AG04450 (cell line): ENCODE measurements around the gene ARL5C. TPM values are rescaled to one million over a fixed set of nuclear protein-coding genes. Genes with fewer than 3 reads are reported as not detected.

Source experiments
- CTCF ChIA-PET: fragments of 300-600, 350-600 bp; formaldehyde crosslinking; extraction: SDS; loops from one replicate; lab custom pipeline; 2022; ENCODE audit warnings: antibody characterized with exemption, inconsistent platforms; lab: Charles Lee
- POLR2A ChIA-PET: fragments of 350-600 bp; formaldehyde crosslinking; extraction: SDS; loops from one replicate; lab custom pipeline; 2021; ENCODE audit warnings: antibody characterized with exemption, inconsistent platforms; lab: Yijun Ruan, JAX
- DNase-seq: peaks from one replicate; pipeline ENCODE4 v3.0.0-alpha.2; 2011; ENCODE audit warnings: low read depth, low spot score
- H3K27ac ChIP-seq: one replicate; pipeline ENCODE4 v1.5.1; 2012; ENCODE audit warnings: low read depth, low read length, control low read depth
- H3K27me3 ChIP-seq: one replicate; pipeline ENCODE4 v1.6.0; 2012; ENCODE audit warnings: low read length; ENCODE audit not compliant: control insufficient read depth, insufficient read depth
- H3K4me3 ChIP-seq: 2 replicates; pipeline ENCODE4 v1.5.1; 2011; ENCODE audit warnings: mild to moderate bottlenecking, low read depth, low read length, control low read depth
- H3K9me3 ChIP-seq: 2 replicates; pipeline ENCODE4 v1.5.1; 2012; ENCODE audit warnings: low read length; ENCODE audit not compliant: control insufficient read depth, insufficient read depth
- polyA plus RNA-seq: library from polyadenylated mRNA; depleted of rRNA; stranded (reverse); fragments of >200 nt; gene quantifications from 2 replicates; pipeline ENCODE4 v1.2.3, GENCODE V29; 2011
- TF ChIP-seq, protein P1 (sequence below): IDR thresholded peaks from 2 replicates; pipeline ENCODE4 v1.5.1; 2011; ENCODE audit warnings: low read depth, low read length, control low read depth, inconsistent platforms

ARL5C gene
- polyA plus RNA-seq, 1 experiment, result not detected

DNA sequence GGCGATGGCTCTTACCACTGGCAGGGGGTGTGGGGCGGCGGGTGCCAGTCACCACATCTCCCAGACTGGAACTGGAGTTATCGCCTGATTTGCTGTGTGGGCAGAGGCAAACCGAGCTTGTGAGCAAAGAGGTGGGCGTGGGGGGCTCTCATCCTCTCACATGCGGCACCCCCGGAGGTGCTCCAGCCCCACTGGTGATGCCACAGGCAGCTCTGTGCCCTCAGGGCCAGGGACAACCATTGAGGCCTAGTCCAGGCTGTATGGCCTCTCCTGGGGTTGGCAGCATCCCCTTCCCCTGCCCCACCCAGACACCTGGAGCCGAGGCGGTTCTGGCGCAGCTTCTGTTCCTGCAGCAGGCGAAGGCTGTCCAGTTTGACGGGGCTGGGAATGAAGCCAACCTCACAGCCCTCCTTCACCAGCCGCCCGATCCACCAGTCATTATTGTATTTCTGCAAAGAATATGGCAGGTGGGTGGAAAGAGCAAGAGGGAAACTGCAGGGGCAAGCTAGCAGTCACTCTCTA is 20.6 kb upstream of the ARL5C start:
- no peaks in the 10 kb centered on the region for H3K9me3 ChIP-seq
- no peak for DNase-seq
- ChIA-PET CTCF (interaction anchor here (0.9 to 2.0 kb wide), 3 partner anchors 8 to 22 kb away, joined by 3 to 11 read pairs (median 5); no protein-coding TSS in a partner anchor), POLR2A (no interaction called here)
- TF ChIP-seq, protein P1, sequence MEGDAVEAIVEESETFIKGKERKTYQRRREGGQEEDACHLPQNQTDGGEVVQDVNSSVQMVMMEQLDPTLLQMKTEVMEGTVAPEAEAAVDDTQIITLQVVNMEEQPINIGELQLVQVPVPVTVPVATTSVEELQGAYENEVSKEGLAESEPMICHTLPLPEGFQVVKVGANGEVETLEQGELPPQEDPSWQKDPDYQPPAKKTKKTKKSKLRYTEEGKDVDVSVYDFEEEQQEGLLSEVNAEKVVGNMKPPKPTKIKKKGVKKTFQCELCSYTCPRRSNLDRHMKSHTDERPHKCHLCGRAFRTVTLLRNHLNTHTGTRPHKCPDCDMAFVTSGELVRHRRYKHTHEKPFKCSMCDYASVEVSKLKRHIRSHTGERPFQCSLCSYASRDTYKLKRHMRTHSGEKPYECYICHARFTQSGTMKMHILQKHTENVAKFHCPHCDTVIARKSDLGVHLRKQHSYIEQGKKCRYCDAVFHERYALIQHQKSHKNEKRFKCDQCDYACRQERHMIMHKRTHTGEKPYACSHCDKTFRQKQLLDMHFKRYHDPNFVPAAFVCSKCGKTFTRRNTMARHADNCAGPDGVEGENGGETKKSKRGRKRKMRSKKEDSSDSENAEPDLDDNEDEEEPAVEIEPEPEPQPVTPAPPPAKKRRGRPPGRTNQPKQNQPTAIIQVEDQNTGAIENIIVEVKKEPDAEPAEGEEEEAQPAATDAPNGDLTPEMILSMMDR, result no peak
- no peaks in the 10 kb centered on the region for H3K27me3 ChIP-seq
- no peak overlapping the region for H3K27ac ChIP-seq
- H3K4me3 ChIP-seq, result no peak overlapping the region

DNA sequence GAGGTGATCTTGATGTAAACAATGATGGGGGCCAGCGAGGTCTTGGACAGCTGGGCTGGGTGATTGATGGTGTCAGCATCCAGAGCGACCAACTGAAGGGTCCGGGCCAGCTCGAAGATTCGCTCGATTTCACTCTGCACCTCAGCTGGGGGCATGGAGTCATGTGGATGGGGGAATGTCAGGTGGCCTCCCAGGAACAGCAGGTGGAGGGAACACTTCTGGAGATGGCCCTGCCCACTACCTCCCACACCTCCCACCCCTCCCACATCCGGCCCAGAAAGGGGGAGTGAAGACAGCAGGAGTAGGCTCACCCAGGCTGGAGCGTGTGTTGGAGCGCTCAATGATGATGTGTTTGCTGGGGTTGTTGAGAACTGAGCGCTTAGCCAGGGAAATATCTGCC is 17.8 kb upstream of the ARL5C start:
- ChIA-PET CTCF (interaction anchor here (0.6 to 1.8 kb wide), 3 partner anchors 9 to 674 kb away, joined by 4 to 8 read pairs (median 5); no protein-coding TSS in a partner anchor), POLR2A (no interaction called here)
- TF ChIP-seq, protein P1, result no peak
- no peaks in the 10 kb centered on the region for H3K9me3 ChIP-seq
- no peak overlapping the region for H3K4me3 ChIP-seq
- no peak overlapping the region for H3K27ac ChIP-seq
- DNase-seq, result no peak
- no peaks in the 10 kb centered on the region for H3K27me3 ChIP-seq

DNA sequence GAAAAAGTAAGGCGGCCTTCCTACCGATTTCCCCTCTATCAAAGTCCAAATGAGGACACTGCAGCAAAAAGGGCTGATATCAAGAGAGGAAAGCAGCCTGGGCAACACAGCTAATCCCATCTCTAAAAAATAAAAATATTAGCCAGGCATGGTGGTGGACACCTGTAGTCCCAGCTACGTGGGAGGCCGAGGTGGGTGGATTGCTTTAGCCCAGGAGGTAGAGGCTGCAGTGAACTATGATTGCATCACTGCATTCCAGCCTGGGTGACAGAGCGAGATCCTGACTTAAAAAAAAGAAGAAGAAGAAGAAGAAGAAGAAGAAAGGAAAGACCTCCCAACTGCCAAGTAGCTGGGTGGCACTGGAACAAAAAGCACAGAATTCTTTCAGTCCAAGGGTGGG is 17.1 kb upstream of the ARL5C start:
- no peaks in the 10 kb centered on the region for H3K9me3 ChIP-seq
- H3K27me3 ChIP-seq, result no peaks in the 10 kb centered on the region
- H3K27ac ChIP-seq, result no peak overlapping the region
- DNase-seq, result no peak
- no peak overlapping the region for H3K4me3 ChIP-seq
- ChIA-PET POLR2A (no interaction called here), CTCF (interaction anchor here (1.7 to 1.8 kb wide), 3 partner anchors 8 to 200 kb away, joined by 4 to 8 read pairs (median 4); no protein-coding TSS in a partner anchor)
- TF ChIP-seq, protein P1, result no peak

DNA sequence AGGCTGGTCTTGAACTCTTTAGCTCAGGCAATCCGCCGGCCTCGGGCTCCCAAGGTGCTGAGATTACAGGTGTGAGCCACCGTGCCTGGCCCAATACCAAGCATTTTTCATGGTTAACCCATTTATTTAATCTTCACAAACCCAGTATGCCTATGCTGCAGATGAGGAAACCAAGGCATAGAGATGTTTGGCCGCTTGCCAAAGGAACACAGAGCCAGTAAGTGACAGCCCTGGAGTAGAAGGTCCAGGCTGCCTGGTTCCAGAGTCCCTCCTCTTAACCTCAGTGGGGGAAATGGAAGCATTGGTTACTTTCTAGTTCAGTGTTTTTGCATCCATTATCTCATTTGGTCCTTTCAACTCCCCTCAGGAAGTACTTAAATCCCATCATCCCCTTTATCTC is 15.3 kb upstream of the ARL5C start:
- ChIA-PET CTCF (interaction anchor here (0.7 kb wide), 1 partner anchor 505 kb away, joined by 6 read pairs; no protein-coding TSS in a partner anchor), POLR2A (interaction anchor here (0.6 kb wide), 1 partner anchor 19 kb away, joined by 4 read pairs; the partner anchor contains the start of gene RPL19)
- DNase-seq, result no peak
- TF ChIP-seq, protein P1, result no peak
- no peak overlapping the region for H3K4me3 ChIP-seq
- H3K27ac ChIP-seq, result no peak overlapping the region
- H3K27me3 ChIP-seq, result no peaks in the 10 kb centered on the region
- H3K9me3 ChIP-seq, result no peaks in the 10 kb centered on the region; the same call in 1 of the 2 replicates

DNA sequence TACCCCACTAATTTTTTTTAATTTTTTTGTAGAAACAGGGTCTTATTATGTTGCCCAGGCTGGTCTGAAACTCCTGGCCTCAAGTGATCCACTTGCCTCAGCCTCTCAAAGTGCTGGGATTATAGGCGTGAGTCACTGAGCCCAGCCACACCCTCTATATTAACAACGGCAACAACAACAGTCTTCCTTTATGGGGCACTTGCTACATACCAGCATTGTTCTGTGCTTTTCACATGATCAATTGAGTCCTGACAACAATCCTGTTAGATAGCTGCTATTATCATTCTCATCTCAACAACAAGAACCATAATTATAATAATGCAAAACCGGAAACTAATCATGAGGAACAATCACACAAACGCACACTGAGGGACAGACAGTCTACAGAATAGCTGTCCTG is 12.6 kb upstream of the ARL5C start:
- no peak overlapping the region for H3K4me3 ChIP-seq
- ChIA-PET CTCF (interaction anchor here (0.7 to 1.0 kb wide), 2 partner anchors 57 to 196 kb away, joined by 4 to 6 read pairs; no protein-coding TSS in a partner anchor), POLR2A (no interaction called here)
- TF ChIP-seq, protein P1, result no peak
- no peaks in the 10 kb centered on the region for H3K27me3 ChIP-seq
- H3K27ac ChIP-seq, result no peak overlapping the region
- no peak for DNase-seq
- H3K9me3 ChIP-seq, result no peaks in the 10 kb centered on the region; the same call in 1 of the 2 replicates
